BE2C (cell line): ENCODE data around the gene DNAJA4.

Experiments used
- DNase-seq: peaks from one replicate; pipeline ENCODE4 v3.0.0-alpha.2; 2020
- H3K27me3 ChIP-seq: fragments of 250-450 bp; sonication (Bioruptor Pico); 2 replicates; pipeline ENCODE4 v1.5.1; 2020; ENCODE audit warnings: mild to moderate bottlenecking
- H3K36me3 ChIP-seq: fragments of 250-450 bp; sonication (Bioruptor Pico); 2 replicates; pipeline ENCODE4 v1.5.1; 2020; ENCODE audit warnings: mild to moderate bottlenecking
- H3K4me1 ChIP-seq: fragments of 250-450 bp; sonication (Bioruptor Pico); 2 replicates; pipeline ENCODE4 v1.5.1; 2020
- H3K4me3 ChIP-seq: 2 replicates; pipeline ENCODE4 v1.5.1; 2011; ENCODE audit warnings: low read depth, low read length
- H3K9me3 ChIP-seq: fragments of 250-450 bp; sonication (Bioruptor Pico); 2 replicates; pipeline ENCODE4 v1.5.1; 2020
- TF ChIP-seq, protein P1 (sequence below): IDR thresholded peaks from 2 replicates; pipeline ENCODE4 v1.5.1; 2012; ENCODE audit warnings: mild to moderate bottlenecking, low read depth, low read length

DNAJA4 gene

DNA sequence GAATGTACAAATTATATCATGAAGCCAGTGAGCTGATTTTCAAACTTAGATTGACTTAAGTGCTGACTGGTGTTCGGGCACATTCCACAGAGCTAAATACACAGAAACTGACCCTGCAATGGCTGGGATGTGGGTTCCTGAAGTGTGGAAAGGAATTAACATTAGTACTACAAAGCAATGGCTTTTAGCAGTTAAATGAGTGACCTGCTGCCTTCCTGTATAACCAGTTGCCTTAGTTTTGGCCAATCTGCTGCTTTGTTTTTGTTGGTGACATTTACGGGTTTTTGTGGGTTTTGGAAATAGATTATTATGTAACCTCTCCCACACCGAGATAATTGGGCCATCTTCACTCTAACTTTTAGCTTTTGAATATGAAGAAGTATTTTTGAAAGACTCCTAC lies 37.5 kb downstream of the DNAJA4 start:
- TF ChIP-seq, protein P1, sequence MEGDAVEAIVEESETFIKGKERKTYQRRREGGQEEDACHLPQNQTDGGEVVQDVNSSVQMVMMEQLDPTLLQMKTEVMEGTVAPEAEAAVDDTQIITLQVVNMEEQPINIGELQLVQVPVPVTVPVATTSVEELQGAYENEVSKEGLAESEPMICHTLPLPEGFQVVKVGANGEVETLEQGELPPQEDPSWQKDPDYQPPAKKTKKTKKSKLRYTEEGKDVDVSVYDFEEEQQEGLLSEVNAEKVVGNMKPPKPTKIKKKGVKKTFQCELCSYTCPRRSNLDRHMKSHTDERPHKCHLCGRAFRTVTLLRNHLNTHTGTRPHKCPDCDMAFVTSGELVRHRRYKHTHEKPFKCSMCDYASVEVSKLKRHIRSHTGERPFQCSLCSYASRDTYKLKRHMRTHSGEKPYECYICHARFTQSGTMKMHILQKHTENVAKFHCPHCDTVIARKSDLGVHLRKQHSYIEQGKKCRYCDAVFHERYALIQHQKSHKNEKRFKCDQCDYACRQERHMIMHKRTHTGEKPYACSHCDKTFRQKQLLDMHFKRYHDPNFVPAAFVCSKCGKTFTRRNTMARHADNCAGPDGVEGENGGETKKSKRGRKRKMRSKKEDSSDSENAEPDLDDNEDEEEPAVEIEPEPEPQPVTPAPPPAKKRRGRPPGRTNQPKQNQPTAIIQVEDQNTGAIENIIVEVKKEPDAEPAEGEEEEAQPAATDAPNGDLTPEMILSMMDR = no peak
- H3K4me1 ChIP-seq = no peaks in the 10 kb centered on the region
- no peak for DNase-seq
- no peak overlapping the region for H3K4me3 ChIP-seq
- no peaks in the 10 kb centered on the region for H3K27me3 ChIP-seq
- no peaks in the 10 kb centered on the region; the same call in 1 of the 2 replicates for H3K36me3 ChIP-seq
- H3K9me3 ChIP-seq = no peaks in the 10 kb centered on the region

DNA sequence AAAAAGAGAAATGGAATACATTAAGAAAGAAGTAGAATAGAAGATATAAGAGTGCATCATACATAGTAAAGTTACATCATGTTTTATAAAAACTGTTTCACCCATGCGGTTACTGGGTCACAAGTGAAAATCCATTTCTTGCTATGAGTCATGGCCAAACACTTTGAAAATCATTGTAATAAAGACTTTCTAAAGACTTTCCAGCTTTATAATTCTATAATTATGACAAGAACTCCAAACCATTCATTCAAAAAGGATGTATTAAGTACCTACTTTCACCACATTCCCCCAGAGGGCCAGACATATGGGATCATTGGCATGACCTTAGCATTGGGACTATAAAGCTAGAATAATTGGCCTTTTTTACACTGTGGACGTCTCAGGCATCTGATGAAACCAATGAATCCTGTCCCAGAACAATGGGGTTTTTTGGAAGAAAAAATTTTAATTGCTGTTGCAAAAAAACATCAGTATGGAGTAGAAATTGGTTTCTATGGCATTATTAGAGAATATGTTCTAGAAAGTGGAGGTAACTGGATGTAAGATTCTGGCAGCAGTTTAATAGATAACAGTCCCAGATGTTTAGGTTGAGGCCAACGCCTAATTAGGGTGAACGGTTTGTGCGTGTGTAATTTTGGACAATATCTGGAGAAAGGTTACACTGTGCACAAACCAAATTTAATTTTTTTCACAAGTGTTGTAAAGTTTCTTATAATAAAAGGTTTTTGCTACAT lies 38.4 kb downstream of the DNAJA4 start:
- Histone ChIP-seq H3K4me3 (no peak overlapping the region), H3K9me3 (no peaks in the 10 kb centered on the region), H3K36me3 (no peaks in the 10 kb centered on the region; the same call in 1 of the 2 replicates), H3K4me1 (no peaks in the 10 kb centered on the region), H3K27me3 (no peaks in the 10 kb centered on the region)
- no peak for DNase-seq
- TF ChIP-seq, protein P1 = no peak

DNA sequence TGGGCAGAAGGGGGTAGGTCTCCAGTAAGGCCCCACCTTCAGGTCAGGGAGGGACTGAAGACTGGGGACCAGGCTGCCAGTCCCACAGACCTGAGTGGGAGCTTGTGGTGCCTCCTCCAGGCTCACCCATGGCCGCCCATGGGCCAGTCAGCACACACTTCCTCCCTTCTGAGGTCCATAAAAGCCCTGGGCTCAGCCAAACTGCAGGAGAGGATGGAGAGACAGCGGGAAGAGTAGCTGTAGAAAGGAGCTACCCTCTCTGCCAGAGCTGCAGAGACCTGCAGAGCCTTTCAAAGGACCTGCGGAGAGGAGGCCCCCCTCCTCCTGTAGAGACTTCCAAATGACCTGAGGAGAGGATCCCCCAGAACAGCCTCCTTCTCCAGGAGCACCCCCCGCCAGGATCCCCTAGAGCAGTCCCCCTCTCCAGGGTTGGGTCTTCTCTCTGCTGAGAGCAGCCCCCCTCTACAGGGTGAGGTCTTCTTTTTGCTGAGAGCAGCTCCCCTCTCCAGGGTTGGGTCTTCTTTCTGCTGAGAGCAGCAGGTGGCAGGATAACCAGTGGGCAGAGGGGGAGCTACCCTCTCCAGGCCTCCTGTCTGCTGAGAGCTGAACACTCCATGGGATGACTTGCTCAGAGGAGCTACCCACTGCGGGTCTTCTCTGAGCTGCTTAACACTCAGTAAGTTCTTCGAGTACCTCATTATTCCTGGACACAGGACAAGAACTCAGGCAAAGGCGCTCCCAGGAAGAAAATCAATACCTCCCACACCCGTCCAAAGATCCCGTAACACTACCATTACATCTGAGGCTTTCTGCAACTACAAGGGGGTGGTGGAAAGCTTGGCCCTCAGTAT lies 40.1 kb downstream of the DNAJA4 start:
- no peak for DNase-seq
- Histone ChIP-seq H3K9me3 (no peaks in the 10 kb centered on the region), H3K4me3 (no peak overlapping the region), H3K4me1 (peaks cover 5% of the 10 kb centered on the region), H3K27me3 (no peaks in the 10 kb centered on the region), H3K36me3 (no peaks in the 10 kb centered on the region)
- TF ChIP-seq, protein P1 = no peak

DNA sequence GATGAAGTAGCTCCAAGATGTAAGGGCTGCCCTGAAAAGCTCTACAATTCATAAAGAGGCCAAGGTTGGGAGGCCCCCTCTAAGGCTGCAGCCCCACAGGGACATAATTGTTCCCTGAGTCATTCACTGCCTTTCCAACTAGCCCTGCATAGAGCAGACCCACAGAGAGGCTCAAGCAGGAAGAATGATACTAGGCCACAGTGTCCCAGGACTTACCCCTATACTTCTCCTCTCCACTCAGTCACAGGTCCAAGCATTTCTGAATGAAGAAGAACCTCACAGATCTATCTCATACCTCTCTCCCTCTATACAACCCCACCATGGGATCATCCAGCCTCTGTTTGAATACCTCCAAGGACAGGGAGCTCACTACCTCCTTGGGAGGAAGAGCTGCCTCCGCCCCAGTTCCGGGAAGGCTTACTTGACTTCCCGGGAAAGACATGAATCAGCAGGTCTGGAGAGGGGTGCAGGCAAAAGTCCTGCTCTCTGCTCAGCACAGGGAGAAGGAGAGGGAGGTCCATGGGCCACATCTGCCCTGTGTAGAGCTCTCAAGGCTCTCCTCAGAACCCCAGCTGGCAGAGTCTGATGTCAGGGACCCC lies 41.9 kb downstream of the DNAJA4 start:
- peaks cover 5% of the 10 kb centered on the region for H3K4me1 ChIP-seq
- H3K27me3 ChIP-seq = no peaks in the 10 kb centered on the region
- no peak overlapping the region for H3K4me3 ChIP-seq

DNA sequence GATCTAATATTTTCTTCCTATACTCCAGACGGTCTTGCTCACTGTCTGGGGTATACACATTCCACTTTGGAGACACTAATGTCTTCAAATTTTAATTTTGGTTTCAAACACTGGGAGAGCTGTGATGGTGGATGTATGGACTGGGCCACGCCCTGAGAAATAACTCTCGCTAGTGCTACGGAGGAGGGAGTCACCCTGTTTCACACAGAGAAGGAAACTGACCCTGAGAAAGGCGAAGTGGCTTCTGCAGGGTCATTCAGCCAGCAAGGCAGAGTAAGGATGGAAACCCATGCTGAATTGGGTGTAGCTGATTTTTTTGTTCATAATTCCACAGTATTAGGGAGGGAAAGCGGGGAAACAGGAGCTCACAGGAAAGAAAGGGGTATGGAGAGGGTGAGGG lies 43.6 kb downstream of the DNAJA4 start:
- no peaks in the 10 kb centered on the region for H3K36me3 ChIP-seq
- TF ChIP-seq, protein P1 = no peak
- H3K4me1 ChIP-seq = peaks cover 5% of the 10 kb centered on the region
- H3K4me3 ChIP-seq = no peak overlapping the region
- H3K27me3 ChIP-seq = no peaks in the 10 kb centered on the region
- no peak for DNase-seq
- no peaks in the 10 kb centered on the region for H3K9me3 ChIP-seq

More for the DNA sequence above, 41.9 kb downstream of the DNAJA4 start:
- TF ChIP-seq, protein P1 = no peak
- H3K36me3 ChIP-seq = no peaks in the 10 kb centered on the region
- no peak for DNase-seq
- no peaks in the 10 kb centered on the region for H3K9me3 ChIP-seq
